NCI-H1436 (cell line): Measurements from ENCODE around the gene GRM8.

Experiments
- DNase-seq: peaks from one replicate; lab custom pipeline; 2025; lab: John Stamatoyannopoulos, UW

Gene GRM8

DNA sequence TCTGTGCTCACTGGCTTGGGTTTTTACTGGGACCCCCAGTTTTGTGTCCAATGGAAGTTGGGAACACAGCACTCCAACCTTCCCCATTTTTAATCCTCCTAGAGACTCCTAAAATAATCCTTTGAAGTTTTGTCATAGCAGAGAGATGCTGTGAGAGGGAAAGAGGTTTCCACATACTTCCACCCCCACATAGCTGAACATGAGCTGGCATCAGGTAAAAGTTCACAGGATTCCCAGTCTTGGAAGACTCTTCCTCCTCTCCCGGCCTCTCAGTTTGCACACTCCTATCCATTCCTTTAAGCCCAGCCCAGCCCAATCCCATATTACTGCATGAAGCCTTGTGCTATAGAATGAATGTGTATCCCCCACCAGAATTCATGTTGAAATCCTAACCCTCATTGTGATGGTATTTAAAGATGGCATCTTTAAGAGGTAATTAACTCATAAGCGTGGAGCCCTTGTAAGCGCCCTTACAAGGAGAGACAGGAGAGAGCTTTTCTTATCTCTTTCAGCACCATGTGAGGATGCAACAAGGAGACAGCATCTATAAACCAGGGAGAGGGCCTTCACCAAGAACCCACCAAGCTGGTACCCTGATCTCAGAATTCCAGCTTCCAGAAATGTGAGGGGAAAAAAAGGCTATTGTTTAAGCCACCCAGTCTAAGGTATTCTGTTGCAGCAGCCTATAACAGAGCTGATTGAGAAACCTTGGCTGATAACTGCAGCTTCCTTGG, 22.4 kb downstream of the GRM8 start:
- DNase-seq: no peak

DNA sequence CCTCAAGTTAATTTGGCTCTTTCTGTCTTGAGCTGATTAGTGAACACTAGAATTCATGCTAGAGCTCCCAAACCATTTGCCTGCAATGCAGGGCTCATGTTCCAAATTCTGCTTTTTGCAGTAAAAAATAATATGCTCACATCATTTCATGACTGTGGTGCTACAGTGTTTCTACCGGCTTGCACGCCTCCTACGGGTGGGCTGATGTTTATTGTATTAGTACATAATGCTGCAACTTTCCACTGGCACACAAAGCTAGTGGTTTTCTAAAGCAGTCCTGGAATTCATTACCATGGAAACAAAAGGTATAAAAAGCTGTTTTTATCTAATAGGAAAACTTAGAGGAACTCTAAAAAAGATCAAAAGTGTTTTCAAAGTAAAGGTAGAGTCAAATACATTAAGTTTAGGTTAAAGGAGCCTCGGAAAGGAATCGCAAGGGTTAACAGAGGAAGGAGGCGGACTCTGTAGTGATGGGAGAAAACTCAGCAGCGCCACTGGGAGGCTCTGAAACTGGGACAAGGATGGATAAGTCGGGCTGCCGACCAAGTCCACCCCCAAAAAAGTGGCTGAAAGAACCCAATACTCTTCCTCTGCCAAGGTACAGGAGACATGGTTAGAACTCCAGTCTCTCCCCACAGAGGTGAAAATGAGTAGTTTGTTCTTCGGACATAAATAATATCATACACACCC, 25.9 kb downstream of the GRM8 start:
- no peak for DNase-seq

DNA sequence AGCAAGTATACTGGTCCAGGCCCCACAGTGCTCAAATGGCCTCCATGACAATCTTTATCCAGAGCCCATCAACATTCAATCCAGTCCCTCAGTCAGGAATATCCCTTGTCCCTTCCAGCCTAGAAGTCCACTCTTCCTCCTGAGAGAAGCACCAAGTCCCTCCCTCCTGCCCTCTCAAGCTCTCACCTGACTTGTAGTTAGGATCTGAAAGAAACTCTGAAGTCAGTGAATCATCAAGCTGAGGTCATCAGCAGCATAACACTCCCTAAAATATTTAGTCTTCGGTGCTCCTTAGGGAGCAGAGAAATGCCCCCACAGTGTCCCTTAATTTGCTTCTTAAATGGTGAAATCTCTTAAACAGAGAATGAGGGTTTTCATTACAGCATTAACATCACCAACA, 31.0 kb downstream of the GRM8 start:
- DNase-seq: no peak

DNA sequence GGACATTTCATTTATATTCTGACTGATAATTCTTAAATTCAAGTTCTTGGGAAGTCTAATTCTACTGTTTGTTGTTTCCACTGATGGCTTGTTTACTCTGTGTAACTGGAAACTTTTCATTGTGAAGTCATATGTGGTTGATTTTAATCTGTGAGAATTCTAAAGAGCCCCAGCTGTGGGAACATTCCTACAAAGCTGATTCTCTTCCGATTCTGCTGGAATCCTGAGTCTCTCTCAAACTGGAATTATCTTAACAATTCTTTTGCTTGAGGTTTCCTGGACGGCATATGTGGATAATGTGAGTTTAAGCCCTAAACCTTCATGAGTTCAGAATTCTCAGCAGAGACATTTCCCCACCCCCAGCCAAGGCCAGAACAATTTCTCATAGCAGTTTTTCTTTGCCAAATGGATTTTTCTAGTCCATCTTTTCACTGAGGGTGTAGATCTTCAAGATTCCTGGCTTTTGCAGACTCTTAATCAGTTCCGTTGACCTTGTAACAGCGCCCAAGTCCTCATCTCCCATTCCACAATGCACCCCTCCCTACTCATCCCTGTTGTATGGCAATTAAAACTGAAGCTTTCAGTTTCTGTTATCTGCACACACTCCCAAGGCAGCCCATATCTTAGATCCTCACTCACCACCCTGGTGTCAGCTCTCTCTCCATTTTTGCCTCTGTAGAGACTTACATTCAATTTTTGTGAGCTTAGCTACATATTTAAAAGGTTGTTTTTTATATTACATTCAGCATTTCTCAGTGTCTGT, 37.6 kb downstream of the GRM8 start:
- DNase-seq: no peak

DNA sequence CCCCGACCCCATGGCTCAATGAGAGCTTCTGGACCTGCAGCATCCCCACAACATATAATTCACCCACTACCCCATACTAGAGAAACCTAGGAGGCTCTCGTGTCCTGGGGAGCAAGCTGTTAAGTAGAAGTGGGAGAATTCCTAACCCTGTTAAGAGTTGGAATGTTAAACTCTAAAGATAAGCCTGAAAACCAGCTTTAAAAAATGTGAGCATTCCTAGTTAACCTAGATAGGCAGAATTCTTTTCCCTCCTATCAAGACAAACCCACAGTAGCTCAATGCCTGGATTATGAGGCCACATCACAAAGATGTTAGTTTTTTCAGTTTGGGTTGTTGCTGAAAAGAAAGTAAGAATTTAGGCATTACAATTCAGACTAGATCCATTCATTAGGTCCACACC, 42.9 kb downstream of the GRM8 start:
- no peak for DNase-seq

DNA sequence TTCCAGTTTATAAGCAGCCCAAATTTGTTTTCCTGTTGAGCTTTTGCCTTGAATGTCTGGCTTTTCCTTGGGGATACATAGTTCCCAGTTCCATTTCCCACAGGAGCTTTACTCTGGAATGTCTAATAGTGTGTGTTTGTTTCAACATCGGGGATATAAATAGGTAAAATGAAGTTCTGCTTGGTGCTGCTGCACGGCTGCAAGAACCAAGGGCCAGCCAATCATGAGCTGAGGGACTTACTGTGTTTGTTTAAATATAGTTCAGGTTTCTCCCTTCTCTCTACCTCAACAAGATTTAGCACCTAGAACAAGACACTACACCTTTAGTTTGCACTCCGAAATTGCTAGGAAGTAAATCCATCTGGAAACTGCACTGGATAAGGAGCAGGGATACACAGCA, 43.9 kb downstream of the GRM8 start:
- DNase-seq: no peak

DNA sequence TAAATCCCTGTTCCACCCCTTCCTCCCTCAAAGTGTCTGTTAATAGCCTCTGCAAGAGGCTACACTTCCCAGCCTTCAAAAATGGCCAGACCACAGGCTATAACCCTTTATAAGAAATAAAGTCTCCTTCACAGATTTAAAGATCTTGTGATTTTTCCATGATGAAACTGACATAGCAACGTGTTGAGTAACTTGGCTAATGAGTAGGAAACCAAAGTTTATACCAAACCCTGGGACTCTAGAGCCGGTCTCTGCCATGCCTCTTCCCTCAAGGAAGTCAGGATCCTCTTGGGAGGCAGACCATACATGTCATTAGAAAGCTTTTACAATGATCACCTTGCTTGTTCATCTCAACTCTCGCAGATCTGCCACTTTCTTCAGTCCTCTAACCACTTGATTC, 44.4 kb downstream of the GRM8 start:
- no peak for DNase-seq

DNA sequence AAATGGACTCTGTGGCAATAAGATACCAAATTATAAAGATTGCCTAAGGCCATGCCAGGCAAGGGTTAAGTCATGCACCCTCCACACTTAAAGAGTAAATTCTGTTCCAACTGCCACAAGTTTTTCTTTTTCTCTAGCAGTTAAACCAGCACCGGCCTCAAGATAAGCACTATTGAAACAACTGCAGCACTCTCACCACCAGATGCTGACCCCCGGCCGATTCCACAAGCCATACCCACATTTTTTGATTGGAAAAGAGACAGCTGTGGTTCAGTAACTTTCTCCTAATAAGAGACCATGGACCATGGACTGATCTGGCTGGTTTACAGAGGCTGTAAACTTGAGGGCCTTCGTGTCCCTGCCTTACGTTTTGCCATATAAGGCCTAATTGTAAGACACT, 44.9 kb downstream of the GRM8 start:
- DNase-seq: no peak

DNA sequence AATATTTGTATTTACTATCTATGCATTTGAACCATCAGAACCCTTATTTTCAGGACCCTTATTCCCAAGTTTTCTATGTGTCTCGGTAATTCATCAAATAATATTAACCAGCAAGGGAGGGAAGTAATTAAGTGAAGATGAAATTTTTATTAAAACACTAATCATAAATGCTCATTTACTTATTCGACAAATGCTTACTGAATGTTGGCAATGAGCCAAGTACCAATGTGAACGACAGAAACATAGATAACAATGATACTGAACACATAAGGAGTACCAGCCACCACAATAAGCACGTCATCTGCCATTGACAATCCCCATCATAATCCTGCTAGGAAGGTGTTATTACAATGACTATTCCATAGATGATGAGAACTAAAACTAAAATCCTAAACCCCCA, 45.5 kb downstream of the GRM8 start:
- DNase-seq: no peak

DNA sequence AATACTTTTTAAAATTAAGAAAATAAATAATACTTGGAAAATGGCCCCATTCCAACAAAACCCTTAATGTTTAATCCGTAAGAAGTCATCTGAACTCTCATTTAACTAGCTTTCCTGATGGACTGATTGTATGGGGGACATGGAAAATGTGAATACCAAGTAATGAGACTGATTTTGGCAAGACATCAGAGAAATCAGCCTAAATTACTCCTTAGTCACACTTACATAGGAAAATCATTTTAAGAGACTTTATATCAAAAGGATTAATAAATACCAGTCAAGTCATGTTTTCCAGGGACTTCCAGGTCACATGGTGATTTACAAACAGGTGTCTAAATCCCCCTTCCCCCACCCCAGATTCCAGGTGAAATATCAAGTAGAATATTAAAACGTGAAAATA, 58.2 kb downstream of the GRM8 start:
- no peak for DNase-seq

DNA sequence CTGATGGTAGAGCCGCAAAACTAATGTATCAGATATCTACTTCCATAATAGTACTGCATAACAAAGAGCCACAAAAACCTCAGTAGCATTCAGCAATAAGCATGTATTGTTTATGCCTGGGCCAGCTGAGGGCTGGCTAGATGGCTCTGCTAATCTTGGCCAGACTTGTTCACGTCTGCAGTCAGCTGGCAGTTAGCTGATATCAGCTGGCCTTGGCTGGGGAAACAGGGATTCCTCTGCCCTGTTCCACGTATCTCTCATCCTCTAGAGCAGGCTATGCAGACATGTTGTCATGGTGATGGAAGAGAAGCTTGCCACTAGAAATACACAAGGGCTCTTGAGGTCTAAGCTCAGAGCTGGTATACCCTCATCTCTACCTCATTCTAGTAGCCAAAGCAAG, 62.9 kb downstream of the GRM8 start:
- peak; percentile 62 for DNase-seq

DNA sequence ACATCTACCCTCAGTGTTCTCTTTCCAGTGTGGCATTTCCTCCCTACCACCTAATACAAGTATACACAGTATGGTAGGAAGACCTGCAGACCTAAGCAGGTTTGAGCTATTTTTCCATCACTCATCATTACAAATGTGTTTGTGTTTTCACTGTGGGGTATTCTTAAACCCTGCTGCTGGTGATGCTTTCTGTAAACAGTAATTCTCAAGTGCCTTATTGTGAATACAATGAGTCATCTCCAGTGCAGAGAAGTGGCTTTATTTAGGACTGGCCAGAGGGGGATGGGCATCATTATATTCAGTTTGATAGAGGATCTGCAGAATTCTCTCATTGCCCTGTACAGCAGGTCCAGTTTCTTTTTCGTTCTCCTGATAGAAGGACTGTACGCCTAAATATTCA, 63.7 kb downstream of the GRM8 start:
- peak; percentile 65 for DNase-seq

DNA sequence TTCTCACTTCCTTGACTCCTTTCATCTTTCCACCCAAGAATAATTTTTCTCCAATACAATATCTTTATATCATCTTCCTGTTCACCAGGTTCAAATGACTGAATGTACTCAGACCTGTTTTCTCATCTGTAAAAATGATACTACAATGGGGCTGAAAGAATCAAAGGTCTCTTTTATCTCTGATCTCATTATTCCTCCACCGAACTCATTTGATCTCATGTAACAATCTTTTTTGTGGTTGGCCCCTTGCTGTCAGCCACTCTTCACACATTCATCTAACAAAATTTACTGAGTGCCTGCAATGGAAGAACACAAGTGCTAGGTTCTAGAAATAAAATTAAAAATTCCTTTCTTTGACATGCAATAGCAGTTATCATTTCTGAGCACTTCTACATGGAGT, 65.0 kb downstream of the GRM8 start:
- DNase-seq: no peak

DNA sequence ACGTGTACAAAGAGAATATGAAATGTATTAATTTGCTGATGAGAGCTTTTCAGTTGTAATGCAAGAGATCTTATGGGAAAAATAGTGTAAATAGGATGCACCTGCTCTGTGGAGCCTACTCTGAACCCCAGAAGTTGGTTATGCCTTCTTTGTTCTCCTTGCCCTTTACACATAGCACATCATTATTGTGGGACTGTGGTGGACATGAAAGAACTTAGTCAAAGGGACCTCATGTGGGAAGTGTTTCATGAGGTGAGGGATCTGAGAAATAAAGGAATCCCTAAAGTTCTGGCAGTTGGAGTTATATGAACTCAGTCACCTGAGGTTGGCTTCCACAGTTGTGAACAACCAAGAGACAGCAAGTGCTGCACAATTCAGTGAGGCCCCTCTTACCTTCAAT, 66.1 kb downstream of the GRM8 start:
- DNase-seq: no peak

DNA sequence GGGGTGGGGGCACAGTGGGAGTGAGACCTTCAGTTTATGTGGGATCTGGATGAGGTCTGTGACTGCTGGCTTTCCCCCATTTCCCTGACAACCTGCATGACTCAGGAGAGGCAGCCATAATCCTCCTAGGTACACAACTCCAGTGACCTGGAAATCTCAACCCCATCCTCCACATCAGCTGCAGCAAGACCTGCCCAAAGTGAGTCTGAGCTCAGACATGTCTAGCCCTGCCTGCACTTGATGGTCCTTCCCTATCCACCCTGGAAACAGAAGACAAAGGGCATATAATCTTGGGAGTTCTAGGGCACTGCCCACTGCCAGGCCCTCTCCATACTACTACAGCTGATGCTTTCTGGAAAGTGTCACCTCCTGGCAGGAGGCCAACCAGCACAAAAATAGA, 75.6 kb downstream of the GRM8 start:
- DNase-seq: no peak

DNA sequence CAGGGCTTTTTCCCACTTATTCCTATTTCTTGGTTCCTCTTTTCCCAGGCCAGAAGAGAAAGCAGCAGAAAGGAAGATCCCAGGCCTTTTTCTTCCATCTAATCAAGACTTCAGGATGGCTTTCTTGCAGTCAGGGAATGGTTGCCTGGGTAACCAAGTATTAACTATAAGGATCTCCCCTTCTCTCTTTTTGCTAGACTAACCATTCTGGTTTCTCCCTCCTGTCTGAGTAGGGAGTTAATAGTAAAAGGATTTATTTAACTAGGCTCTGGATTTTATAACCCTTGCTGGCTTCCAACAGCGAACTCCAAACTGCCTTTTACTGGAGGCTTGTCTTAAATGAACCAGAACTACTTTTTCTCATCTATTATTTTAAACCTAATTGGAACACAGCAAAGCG, 90.4 kb downstream of the GRM8 start:
- no peak for DNase-seq

DNA sequence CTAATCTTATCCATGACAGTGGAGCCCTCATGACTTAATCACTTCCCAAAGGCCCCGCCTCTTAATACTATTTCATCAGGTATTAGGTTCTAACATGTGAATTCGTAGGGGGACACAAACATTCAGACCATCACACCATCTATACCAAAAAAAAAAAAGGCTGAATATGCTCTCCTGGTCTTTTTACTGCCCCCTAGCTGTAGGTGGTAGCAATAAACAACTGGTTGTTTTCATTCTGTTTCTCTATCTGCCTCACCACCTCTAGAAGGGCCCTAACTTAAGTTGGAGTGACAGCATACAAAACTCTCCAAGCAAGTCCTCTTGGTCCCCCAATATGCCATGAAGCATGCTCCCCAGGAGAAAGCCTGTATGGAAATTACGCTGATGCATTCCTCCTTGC, 94.1 kb downstream of the GRM8 start:
- DNase-seq: no peak

DNA sequence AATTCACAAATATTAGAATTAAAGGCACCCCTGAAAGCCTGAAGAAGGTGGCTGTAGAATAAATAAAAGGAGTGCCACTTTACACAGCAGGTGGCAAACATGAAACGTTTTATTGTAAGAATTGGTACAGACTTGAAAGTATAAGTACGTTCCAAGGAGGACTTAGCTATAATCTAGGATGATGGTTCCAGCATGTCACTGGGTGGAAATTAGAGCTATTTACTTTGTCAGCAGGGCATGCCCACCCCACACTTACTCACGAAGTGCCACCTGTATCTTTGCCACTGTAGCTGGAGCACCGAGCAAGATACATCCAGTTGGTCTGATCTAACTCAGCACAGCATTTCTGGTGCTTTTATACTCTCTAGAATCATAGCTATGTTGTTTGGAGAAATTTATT, 97.8 kb downstream of the GRM8 start:
- DNase-seq: no peak

DNA sequence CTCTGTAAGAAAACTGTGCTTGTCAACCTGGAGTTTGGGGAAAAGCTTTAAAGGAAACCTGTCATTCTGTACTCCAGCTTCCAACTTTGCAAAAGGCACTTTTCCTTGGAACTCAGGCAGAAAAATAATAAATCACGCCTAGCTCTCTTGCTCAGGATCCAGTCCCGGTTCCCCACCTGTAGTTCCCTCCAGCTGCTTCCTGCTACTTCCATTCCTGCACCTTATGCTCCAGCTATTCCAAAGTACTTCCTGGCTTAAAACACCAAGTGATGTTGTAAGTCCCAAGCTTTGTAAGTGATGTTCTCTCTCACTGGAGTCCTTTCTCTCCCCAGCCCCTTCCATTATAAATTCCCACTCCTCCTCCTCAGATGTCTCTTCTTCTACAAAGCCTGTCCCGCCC, 98.6 kb downstream of the GRM8 start:
- no peak for DNase-seq

DNA sequence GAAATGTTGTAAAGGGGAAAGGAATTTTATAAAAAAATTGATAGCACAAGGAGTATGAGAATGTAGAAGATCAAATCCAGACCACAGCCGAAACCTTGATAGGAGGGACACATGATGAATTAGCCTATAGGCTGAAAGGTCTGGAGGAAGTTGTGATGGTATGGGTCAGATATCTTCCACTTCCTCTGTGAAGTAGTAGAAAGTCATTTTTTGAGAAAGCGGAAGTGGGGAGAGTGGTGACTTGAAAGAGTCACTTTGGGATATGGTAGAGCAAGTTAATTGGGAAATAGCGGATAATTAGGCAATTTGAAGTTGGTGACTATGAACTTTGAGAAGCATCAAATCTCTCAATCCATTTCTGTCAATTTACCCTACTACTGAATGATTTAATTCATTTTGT, 99.4 kb downstream of the GRM8 start:
- no peak for DNase-seq

DNA sequence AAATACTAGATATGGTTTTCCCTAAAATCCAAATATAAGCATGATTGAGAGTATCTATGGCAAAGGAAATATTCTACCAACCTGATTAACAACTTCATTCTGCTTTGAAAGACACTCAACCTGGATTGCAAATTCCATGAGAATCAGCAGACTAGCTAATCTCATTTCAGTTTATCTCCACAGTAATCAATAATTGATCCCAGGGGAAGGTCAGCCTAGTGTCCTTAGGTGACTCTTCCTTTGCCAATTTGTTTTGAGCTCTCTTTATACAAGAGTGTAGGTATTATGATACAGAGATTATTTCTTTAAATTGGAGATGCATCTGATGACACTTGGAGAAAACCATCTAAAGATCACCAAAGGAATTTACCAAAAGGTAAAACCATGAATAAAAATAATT, 100.3 kb downstream of the GRM8 start:
- no peak for DNase-seq

DNA sequence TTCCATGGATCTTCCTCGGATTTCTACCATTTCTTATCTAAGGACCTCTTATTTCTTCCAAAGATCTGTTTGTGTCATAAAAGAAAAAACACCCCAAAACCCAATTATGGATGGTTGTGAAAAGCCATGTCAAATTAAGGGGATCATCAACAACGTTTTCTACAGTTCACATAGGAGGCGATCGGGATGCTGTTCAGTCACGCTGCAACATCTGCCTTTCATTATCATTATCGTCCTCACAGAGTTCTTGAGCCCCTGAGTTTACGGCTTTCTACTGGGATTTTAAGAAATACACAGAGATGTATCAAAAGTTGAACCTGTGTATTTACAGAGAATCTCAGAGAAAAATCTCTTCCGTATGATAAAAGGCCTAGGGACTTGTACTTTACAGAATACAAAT, 101.4 kb downstream of the GRM8 start:
- DNase-seq: no peak

DNA sequence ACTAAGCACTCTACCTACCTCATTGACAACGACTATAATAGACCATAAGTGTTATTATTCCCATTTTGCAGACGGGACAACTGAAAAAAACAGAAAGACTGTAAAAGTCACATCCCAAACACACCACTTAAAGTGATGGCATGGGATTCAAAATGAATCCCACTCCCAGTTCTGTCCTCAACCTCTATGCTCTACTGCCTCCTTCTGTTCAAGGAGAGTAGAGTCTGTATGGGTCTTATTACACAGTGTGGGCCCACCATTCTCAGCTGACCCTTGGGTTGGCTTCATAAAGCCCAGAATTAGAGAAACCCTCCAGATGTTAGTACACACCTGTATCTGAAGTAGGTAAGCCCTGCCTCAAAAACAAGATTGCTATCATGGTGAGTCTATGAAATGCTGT, 102.2 kb downstream of the GRM8 start:
- no peak for DNase-seq
